GM18867 (cell line): Measurements from ENCODE around the gene R3HDML.

Source experiments
- ATAC-seq: cut with Tn5 transposase; IDR thresholded peaks from one replicate; pipeline ENCODE4 v1.9.1; 2021; ENCODE audit warnings: mild to moderate bottlenecking, moderate library complexity; ENCODE audit not compliant: unreplicated experiment

R3HDML gene

GRCh38 chr20:44358776-44359175 is 21.9 kb downstream of the R3HDML start:
- no peak for ATAC-seq

- ATAC-seq = no peak
Observed at GRCh38 chr20:44360221-44360620, 23.4 kb downstream of the R3HDML start.

GRCh38 chr20:44361021-44361420 is 24.2 kb downstream of the R3HDML start:
- no peak for ATAC-seq

GRCh38 chr20:44362466-44362940 is 25.7 kb downstream of the R3HDML start:
- ATAC-seq = no peak

GRCh38 chr20:44364068-44364467 is 27.2 kb downstream of the R3HDML start:
- ATAC-seq = no peak

- ATAC-seq = no peak
Observed at GRCh38 chr20:44364780-44365179, 27.9 kb downstream of the R3HDML start.

GRCh38 chr20:44367746-44368145 is 30.9 kb downstream of the R3HDML start:
- no peak for ATAC-seq

- ATAC-seq = no peak
Observed at GRCh38 chr20:44370639-44371218, 33.9 kb downstream of the R3HDML start.

- ATAC-seq = no peak
Observed at GRCh38 chr20:44382641-44383040, 45.8 kb downstream of the R3HDML start.

- no peak for ATAC-seq
Observed at GRCh38 chr20:44384423-44385027, 47.7 kb downstream of the R3HDML start.

GRCh38 chr20:44388466-44389023 is 51.7 kb downstream of the R3HDML start:
- peak; percentile 61 for ATAC-seq

GRCh38 chr20:44389871-44390270 is 53.0 kb downstream of the R3HDML start:
- ATAC-seq = no peak

- no peak for ATAC-seq
Observed at GRCh38 chr20:44390280-44390679, 53.4 kb downstream of the R3HDML start.

- no peak for ATAC-seq
Observed at GRCh38 chr20:44392088-44392775, 55.4 kb downstream of the R3HDML start.

- ATAC-seq = no peak
Observed at GRCh38 chr20:44392776-44393607, 56.1 kb downstream of the R3HDML start.

GRCh38 chr20:44393608-44394451 is 57.0 kb downstream of the R3HDML start:
- no peak for ATAC-seq

GRCh38 chr20:44394452-44394701 is 57.5 kb downstream of the R3HDML start:
- no peak for ATAC-seq

GRCh38 chr20:44394702-44395460 is 58.0 kb downstream of the R3HDML start:
- ATAC-seq = no peak

- no peak for ATAC-seq
Observed at GRCh38 chr20:44395461-44396340, 58.9 kb downstream of the R3HDML start.
